HG02642 (cell line): Measurements from ENCODE around the gene INO80D.
"Not testable (repeated sequence)": the region's sequence is repeated elsewhere in the genome, so short reads cannot be mapped to it uniquely, and the experiment has no call there.

Experiments used
- ATAC-seq: cut with Tn5 transposase; IDR thresholded peaks from one replicate; pipeline ENCODE4 v1.9.1; 2021; ENCODE audit warnings: mild to moderate bottlenecking; ENCODE audit not compliant: unreplicated experiment, poor library complexity

The INO80D gene

GRCh38 chr2:206084870-206085741, 868 bp downstream of the INO80D start:
- ATAC-seq, result peak; percentile 28

GRCh38 chr2:206084439-206084869, 1.5 kb downstream of the INO80D start:
- ATAC-seq, result no peak

GRCh38 chr2:206083602-206084438, 2.2 kb downstream of the INO80D start:
- ATAC-seq, result no peak

- ATAC-seq, result no peak
Measured at GRCh38 chr2:206082298-206082843, 3.6 kb downstream of the INO80D start.

GRCh38 chr2:206080927-206081326, 5.0 kb downstream of the INO80D start:
- no peak for ATAC-seq

- ATAC-seq, result no peak
Measured at GRCh38 chr2:206079699-206080465, 6.1 kb downstream of the INO80D start.

GRCh38 chr2:206077879-206078278, 8.1 kb downstream of the INO80D start:
- not testable (repeated sequence) for ATAC-seq

GRCh38 chr2:206075113-206075512, 10.9 kb downstream of the INO80D start:
- no peak for ATAC-seq

- ATAC-seq, result no peak
Measured at GRCh38 chr2:206071807-206072206, 14.2 kb downstream of the INO80D start.

GRCh38 chr2:206069417-206069816, 16.6 kb downstream of the INO80D start:
- no peak for ATAC-seq

GRCh38 chr2:206068207-206068606, 17.8 kb downstream of the INO80D start:
- ATAC-seq, result no peak

GRCh38 chr2:206064077-206064476, 21.9 kb downstream of the INO80D start:
- ATAC-seq, result no peak

GRCh38 chr2:206063635-206064034, 22.3 kb downstream of the INO80D start:
- no peak for ATAC-seq

GRCh38 chr2:206062724-206063123, 23.2 kb downstream of the INO80D start:
- ATAC-seq, result no peak

- no peak for ATAC-seq
Measured at GRCh38 chr2:206056286-206056685, 29.7 kb downstream of the INO80D start.

- ATAC-seq, result no peak
Measured at GRCh38 chr2:206054952-206055351, 31.0 kb downstream of the INO80D start.

- ATAC-seq, result no peak
Measured at GRCh38 chr2:206051912-206052311, 34.1 kb downstream of the INO80D start.

GRCh38 chr2:206049392-206049791, 36.6 kb downstream of the INO80D start:
- no peak for ATAC-seq

GRCh38 chr2:206045251-206045650, 40.7 kb downstream of the INO80D start:
- no peak for ATAC-seq

GRCh38 chr2:206040525-206040924, 45.4 kb downstream of the INO80D start:
- ATAC-seq, result no peak
